NCI-H748 (cell line): ENCODE measurements around the gene CRLF3.
"Not testable (repeated sequence)": the region's sequence is repeated elsewhere in the genome, so short reads cannot be mapped to it uniquely, and the experiment has no call there.

Source experiments
- DNase-seq: peaks from one replicate; lab custom pipeline; 2025; ENCODE audit not compliant: unreplicated experiment; lab: John Stamatoyannopoulos, UW

The CRLF3 gene

DNA sequence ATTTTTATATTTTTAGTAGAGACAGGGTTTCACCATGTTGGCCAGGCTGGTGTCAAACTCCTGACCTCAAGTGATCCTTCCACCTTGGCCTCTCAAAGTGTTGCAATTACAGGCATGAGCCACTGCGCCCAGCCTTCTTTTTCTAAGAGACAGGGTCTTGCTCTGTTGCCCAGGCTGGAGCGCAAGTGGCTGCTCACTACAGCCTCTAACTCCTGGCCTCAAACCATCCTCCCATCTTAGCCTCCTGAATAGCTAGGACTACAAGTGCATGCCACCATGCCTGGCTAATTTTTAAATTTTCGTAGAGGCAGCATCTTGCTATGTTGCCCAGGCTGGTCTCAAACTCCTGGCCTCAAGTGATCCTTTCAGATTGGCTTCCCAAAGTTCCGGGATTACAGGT lies 76.9 kb downstream of the CRLF3 start:
- DNase-seq: not testable (repeated sequence)

DNA sequence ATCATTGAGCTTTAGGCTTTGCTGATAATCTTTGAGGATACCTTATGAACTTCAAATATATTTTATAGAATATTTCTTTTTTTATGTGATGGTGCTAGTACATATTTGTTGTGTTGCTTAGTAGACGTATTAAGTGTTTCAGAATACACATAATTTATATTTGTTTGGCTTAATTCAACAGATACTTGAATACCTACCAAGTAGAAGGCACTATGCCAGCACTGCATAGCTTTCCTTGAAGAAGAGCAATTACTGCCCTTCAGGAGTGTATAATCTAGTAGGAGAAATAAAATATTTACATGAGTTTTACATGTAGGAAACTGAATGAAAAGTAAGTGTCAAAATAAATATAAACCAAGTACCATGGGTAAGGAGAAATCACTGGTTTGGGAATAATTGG lies 81.8 kb downstream of the CRLF3 start:
- DNase-seq: not testable (repeated sequence)

DNA sequence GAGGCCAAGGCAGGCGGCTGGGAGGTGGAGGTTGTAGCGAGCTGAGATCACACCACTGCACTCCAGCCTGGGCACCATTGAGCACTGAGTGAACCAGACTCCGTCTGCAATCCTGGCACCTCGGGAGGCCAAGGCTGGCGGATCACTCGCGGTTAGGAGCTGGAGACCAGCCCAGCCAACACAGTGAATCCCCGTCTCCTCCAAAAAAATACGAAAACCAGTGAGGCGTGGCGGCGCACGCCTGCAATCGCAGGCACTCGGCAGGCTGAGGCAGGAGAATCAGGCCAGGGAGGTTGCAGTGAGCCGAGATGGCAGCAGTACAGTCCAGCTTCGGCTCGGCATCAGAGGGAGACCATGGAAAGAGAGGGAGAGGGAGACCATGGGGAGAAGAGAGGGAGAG lies 88.1 kb downstream of the CRLF3 start:
- not testable (repeated sequence) for DNase-seq

DNA sequence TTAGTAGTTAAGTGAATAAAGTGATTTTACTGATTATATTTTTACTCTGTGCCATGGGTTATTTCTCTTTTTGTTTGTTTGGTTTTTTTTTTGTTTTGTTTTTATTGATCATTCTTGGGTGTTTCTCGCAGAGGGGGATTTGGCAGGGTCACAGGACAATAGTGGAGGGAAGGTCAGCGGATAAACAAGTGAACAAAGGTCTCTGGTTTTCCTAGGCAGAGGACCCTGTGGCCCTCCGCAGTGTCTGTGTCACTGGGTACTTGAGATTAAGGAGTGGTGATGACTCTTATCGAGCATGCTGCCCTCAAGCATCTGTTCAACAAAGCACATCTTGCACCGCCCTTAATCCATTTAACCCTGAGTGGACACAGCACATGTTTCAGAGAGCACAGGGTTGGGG lies 88.8 kb downstream of the CRLF3 start:
- DNase-seq: not testable (repeated sequence)

DNA sequence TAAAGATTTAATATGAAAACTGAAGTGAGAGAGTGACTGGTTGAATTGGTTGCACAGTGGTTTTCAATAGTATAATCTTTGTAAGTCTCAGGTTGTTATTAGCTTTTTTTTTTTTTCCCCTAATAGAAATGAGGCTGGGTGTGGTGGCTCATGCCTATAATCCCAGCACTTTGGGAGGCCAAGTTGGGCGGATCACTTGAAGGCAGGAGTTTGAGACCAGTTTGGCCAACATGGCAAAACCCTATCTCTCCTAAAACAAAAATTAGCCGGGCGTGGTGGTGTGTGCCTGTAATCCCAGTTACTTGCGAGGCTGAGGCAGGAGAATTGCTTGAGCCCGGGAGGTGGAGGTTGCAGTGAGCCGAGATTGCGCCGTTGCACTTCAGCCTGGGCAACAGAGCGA lies 89.3 kb downstream of the CRLF3 start:
- DNase-seq: not testable (repeated sequence)

DNA sequence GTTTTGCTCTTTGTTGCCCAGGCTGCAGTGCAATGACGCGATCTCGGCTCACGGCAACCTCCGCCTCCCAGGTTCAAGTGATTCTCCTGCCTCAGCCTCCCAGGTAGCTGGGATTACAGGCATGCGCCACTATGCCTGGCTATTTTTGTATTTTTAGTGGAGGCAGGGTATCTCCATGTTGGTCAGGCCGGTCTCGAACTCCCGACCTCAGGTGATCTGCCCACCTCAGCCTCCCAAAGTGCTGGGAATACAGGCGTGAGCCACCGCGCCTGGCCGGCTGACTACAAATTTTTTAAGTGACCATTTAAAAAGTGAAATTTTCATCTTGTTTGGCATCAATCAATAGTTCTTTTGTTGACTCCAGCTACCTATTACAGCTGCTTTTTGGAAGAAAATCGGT lies 90.3 kb downstream of the CRLF3 start:
- not testable (repeated sequence) for DNase-seq
